ENCODE results near the gene DTL.

DTL gene

GRCh38 chr1:212089560-212090163 is 54.1 kb downstream of the DTL start:
- H3K4me3 ChIP-seq (replicated peaks in 1 of 2; ENCODE audit: low read depth in 2 of 2, low read length in 2 of 2): no peak overlapping the region
- DNase-seq (ENCODE audit: low read depth in 2 of 2): no peak
- TF ChIP-seq, protein P1, sequence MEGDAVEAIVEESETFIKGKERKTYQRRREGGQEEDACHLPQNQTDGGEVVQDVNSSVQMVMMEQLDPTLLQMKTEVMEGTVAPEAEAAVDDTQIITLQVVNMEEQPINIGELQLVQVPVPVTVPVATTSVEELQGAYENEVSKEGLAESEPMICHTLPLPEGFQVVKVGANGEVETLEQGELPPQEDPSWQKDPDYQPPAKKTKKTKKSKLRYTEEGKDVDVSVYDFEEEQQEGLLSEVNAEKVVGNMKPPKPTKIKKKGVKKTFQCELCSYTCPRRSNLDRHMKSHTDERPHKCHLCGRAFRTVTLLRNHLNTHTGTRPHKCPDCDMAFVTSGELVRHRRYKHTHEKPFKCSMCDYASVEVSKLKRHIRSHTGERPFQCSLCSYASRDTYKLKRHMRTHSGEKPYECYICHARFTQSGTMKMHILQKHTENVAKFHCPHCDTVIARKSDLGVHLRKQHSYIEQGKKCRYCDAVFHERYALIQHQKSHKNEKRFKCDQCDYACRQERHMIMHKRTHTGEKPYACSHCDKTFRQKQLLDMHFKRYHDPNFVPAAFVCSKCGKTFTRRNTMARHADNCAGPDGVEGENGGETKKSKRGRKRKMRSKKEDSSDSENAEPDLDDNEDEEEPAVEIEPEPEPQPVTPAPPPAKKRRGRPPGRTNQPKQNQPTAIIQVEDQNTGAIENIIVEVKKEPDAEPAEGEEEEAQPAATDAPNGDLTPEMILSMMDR (IDR thresholded peaks at IDR 0.05; ENCODE audit: low read depth, low read length): no peak

- H3K4me3 ChIP-seq (replicated peaks in 1 of 2; ENCODE audit: low read depth in 2 of 2, low read length in 2 of 2): no peak overlapping the region
- TF ChIP-seq, protein P1 (IDR thresholded peaks at IDR 0.05; ENCODE audit: low read depth, low read length): no peak
- DNase-seq (ENCODE audit: low read depth in 2 of 2): no peak
Measured at GRCh38 chr1:212091438-212092121, 56.0 kb downstream of the DTL start.

DNA sequence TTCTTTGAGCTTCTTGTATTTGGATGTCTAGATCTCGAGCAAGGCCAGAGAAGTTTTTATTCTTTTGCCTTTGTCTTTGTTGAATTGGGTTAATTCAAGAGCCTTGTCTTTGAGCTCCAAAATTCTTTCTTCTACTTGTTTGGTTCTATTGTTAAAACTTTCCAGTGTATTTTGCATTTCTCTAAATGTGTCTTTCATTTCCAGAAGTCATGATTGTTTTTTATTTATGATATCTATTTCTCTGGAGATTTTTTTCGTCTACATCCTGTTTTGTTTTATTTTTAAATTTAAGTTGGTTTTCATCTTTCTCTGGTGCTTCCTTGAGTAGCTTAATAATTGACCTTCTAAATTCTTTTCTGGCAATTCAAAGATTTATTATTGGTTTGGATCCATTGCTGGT is 61.8 kb downstream of the DTL start:
- TF ChIP-seq, protein P1 (IDR thresholded peaks at IDR 0.05; ENCODE audit: low read depth, low read length): no peak
- H3K4me3 ChIP-seq (replicated peaks in 1 of 2; ENCODE audit: low read depth in 2 of 2, low read length in 2 of 2): no peak overlapping the region
- DNase-seq (ENCODE audit: low read depth in 2 of 2): no peak

DNA sequence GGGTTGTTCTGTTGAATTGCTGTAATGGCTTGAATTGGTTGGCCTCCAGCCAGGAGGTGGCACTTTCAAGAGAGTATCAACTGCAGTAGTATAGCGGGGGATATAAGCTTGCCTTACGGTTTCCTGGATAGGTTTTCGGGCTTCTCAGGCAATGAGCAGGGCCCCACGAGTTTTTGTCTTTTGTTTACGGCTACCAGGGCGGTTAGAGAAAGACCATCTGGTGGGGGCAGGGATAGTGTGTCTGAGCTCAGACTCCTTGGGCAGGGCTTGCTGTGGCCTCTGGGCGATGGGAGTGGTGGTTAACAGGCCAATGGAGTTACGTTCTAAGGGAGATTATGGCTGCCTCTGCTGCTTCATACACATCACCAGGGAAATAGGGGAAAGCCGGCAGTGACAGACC is 62.8 kb downstream of the DTL start:
- H3K4me3 ChIP-seq (replicated peaks in 1 of 2; ENCODE audit: low read depth in 2 of 2, low read length in 2 of 2): no peak overlapping the region
- no peak for DNase-seq (ENCODE audit: low read depth in 2 of 2)
- TF ChIP-seq, protein P1 (IDR thresholded peaks at IDR 0.05; ENCODE audit: low read depth, low read length): no peak

DNA sequence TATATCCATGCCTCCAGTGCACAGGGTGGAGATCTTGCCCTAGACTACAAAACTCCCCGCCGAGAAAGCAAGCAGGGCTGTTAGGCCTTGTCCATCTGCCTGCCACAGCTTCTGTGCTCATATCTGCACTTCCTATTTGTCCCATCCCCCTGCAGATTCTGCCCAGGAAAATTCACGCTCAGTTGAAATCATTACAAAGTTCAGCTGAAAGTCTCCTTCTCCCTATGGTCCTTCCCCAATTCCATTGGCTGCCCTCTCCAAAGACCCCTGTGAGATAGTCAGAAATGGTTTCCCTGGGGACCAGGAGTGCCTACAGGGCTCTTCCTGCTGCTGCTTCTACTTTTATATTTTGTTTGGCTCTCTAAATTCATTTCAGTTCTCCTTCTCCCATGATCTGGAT is 63.2 kb downstream of the DTL start:
- no peak overlapping the region for H3K4me3 ChIP-seq (replicated peaks in 1 of 2; ENCODE audit: low read depth in 2 of 2, low read length in 2 of 2)
- DNase-seq (ENCODE audit: low read depth in 2 of 2): no peak
- TF ChIP-seq, protein P1 (IDR thresholded peaks at IDR 0.05; ENCODE audit: low read depth, low read length): no peak

GRCh38 chr1:212101251-212101650 is 65.7 kb downstream of the DTL start:
- DNase-seq (ENCODE audit: low read depth in 2 of 2): no peak
- no peak overlapping the region for H3K4me3 ChIP-seq (replicated peaks in 1 of 2; ENCODE audit: low read depth in 2 of 2, low read length in 2 of 2)
- TF ChIP-seq, protein P1 (IDR thresholded peaks at IDR 0.05; ENCODE audit: low read depth, low read length): no peak
